ENCODE data around the gene TNFAIP6. TPM values are rescaled to one million over a fixed set of nuclear protein-coding genes. Genes with fewer than 3 reads are reported as not detected.

The TNFAIP6 gene
- polyA plus RNA-seq, 4 donors: 1.6 to 2.3 (median 1.8) TPM

DNA sequence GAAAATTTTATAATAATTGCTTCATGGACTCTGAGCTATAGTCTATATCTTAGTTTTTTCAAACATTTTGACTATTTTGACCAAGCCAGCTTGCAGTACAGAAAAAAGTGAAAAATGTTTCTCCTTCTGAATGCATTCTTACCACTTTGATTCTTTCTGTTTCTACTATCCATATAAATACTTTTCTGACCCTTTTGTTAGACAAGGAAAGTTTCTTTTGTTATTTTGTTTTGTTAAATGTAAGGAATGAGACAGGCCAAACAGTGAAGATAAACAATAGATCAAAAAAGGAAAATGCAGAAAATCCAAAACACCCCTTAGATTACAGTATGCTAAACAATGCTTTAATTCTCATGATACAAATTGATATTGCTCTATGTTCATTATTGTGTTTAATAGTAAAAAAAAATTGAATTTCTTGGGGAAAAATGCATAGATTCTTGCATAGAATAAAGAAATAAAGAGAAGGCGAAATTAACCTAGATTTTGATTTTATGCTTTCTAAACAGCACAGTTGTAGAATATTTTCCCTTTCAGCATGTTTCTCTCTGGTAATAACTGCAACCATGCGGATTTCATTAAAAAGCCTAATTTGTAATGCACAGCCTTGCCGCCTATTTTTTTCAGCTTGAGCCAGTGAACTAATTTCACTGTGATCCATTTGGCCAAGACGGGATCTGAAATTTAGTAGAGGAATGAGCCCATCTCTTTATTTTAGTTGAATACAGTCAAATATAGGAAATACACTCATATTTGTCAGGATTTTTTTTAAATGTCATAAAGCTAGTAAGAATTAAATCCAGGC is 976 bp downstream of the TNFAIP6 start:
- no peak for DNase-seq (ENCODE audit: low read depth in 4 of 4, low spot score in 3 of 4)

DNA sequence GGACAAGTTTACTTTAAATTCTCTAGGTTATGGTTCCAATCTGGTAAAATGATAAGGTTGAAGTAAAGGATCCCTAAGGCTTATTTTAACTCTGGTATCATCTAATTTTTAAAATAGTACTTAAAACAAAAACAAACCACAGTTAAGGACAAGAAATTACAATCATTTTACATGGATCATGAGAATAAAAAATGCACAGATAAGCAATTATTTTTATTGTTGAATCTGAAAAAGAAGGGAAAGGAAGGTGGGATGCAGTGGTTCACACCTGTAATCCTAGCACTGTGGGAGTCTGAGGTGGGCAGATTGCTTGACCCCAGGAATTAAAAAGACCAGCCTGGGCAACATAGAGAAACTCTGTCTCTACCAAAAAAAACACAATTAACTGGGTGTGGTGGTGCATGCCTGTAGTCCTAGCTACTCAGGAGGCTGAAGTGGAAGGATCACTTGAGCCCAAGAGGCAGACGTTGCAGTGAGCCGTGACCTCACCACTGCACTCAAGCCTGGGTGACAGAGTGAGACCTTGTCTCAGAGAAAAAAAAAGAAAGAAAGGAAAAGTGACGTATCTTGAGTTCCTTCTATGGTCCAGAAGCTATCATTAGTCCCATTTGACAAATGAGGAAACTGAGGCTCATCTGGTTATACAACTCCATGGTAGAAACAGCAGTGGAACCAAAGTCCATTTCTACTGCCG is 2.5 kb downstream of the TNFAIP6 start:
- DNase-seq (ENCODE audit: low read depth in 4 of 4, low spot score in 3 of 4): no peak

DNA sequence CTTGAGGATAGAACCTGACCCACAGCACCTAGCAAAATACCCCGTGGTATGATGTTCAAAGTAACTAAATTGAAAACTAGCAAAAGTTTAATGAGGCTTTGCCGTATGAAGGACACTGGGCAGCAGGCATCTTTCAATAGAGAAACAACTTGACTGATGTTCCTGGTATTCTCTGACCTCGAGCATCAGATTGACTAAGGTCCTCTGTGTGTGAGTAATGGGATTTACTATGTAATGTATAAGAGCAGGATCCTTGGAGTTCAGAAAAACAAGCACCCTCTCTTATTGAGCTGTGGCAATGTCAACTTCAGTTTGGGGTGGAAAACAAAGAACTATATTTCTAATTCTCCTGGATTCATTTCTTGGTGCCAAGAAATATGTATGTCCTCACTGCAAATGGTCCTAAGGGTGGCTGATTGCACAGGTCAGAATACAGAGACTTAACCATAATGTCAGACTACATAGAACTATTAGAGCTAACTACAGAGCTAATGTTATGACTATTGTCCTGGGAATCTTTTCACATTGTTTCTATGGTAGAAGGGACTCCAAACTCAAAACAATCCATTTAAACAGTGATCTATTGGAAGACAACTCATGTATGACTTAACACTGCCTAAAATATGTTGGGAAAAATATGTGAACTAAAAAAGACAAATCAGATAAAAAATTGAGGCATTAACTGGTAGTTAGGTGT is 4.4 kb downstream of the TNFAIP6 start:
- DNase-seq (ENCODE audit: low read depth in 4 of 4, low spot score in 3 of 4): no peak

DNA sequence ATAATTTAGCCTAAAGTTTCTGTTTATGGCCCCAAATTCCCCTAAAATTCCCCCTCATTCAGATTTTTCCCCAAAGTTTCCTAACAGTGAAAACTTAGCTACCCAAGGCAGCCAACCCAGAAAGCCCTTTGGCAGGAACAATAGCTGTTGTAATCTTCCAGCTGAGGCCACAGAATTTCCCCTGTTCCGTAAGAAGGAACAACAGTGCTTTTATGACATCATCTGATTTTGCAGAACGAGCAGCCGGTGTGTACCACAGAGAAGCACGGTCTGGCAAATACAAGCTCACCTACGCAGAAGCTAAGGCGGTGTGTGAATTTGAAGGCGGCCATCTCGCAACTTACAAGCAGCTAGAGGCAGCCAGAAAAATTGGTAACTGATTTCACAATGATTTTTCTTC is 6.3 kb downstream of the TNFAIP6 start:
- no peak for DNase-seq (ENCODE audit: low read depth in 4 of 4, low spot score in 3 of 4)

DNA sequence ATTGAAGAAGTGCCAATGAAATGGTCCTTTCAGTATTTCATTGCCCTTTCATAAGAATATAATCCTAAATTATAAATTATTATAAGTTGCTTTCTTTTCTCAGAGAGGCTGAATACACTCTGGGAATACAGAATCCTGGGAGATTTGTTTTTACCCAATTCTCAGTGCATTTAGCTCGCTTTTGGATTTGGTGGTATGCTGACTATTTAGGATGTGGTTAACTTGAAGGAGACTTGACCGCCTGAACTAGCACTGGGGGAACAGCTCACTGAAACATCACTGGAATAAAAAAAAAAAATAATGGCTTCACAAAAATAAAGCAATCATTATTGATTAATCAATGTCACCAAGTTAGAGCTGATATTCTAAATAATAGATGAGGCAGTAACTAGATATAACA is 10.2 kb downstream of the TNFAIP6 start:
- no peak for DNase-seq (ENCODE audit: low read depth in 4 of 4, low spot score in 3 of 4)

DNA sequence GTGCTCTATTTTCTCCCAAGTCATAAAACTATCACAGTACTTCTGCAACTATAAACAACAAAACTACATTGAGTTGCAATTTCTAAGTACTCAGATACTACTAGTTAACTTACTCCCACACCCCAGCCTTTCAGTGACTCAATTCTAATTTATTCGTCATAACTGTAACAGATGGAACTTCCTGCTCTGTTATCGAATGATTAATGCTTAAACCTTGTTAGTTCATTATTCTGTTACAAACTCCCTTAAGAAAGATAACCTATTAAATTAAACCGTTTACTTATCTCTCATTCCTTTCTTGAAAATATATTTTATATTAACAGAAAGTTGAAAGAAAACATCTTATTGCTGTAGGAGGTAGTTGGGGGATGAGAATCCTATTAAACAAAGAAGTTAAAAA is 17.0 kb downstream of the TNFAIP6 start:
- peak in 3 of 4 donors; percentile 8 to 46 (median 28) for DNase-seq (ENCODE audit: low read depth in 4 of 4, low spot score in 3 of 4)

DNA sequence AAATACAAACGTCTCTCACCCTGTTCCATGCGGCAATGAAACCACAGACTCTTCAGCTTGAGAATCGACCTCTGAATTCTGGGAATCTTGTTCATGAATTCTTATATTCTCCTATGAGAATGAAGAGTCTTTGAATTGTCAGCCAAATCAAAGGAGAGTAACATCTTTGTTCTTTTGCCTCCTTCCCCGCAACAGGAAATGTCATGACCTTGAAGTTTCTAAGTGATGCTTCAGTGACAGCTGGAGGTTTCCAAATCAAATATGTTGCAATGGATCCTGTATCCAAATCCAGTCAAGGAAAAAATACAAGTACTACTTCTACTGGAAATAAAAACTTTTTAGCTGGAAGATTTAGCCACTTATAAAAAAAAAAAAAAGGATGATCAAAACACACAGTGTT is 21.8 kb downstream of the TNFAIP6 start:
- no peak for DNase-seq (ENCODE audit: low read depth in 4 of 4, low spot score in 3 of 4)

DNA sequence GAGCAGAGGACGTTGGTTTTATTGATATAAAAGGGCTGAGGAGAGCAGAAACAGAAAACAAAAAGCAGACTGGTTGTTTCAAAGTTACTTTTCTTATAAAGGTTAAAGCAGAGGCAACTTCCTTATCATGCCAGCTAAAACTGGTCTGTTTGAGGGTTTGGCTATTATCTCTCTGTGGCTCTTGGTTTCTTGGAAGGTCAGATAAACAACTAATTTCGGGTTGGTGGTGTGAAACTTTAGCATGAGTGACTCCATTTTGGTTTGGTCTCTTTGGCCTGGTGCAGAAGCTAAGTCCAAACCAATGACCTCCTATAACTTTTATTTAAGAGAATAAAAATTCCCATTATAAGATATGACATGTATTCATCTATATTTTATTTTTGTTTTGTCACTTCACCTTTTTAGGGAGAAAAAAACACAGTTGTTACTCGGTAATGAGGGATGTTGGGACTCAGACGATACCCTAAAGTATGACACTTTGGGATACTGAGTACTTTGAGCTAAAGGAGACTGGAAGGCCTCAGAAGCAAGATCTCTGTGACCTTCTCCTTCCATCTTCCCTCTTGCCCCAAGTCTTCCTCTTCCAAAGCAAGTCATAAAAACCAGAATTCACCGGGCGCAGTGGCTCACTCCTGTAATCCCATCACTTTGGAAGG is 23.3 kb downstream of the TNFAIP6 start:
- DNase-seq (ENCODE audit: low read depth in 4 of 4, low spot score in 3 of 4): no peak

DNA sequence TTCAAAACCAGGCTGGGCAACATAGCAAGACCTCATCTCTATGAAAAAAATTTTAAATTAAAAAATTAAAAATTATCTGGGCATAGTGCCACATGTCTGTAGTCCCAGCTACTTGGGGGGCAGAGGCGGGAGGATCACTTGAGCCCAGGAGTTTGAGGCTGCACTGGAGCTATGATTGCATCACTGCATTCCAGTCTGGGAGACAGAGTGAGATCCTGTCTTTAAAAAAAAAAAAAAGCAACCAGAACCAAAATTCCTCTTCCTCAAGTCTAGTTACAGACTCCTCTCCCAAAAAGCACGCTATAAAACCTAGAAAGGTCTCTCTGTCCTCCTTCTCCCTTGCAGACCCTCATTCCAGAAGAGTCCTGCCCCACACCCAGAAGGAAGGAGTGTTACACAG is 23.9 kb downstream of the TNFAIP6 start:
- DNase-seq (ENCODE audit: low read depth in 4 of 4, low spot score in 3 of 4): no peak

DNA sequence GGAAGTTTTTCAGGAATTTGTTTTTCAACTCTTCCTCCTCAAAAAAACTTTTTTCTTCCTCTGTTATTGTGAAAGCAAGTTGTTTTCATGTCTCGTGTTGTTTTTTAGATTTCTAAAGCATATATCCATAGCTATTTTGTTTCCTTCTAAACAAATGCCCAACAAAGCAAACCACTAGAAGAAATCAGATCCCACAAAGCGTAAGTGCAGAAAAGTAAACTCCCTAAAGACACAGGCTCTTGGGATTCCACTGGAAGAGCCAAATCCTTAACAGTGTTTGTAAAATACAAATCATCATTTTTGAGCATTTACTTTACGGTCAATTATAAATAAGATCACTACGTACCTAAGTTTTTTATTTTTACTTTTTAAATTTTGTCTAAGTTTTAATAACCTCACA is 30.6 kb downstream of the TNFAIP6 start:
- no peak for DNase-seq (ENCODE audit: low read depth in 4 of 4, low spot score in 3 of 4)

DNA sequence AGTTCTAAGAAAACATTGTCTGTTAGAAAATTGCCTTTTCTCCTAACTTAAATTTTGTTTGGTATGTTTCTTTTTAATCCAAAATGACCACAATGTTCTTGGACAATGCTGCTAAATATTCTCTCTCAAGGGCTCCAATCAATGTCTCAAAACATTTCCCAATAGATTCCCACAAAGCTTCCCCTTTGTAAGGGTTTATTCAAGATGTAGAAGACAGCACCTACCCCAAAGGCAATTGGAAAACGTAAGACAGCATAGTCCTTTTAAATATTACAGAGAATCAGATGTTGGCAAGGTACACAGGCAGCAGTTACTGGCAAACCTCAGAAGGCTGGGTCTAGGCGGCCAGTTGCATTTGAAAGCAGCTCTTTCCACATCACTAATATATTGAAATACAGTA is 34.0 kb downstream of the TNFAIP6 start:
- no peak for DNase-seq (ENCODE audit: low read depth in 4 of 4, low spot score in 3 of 4)

DNA sequence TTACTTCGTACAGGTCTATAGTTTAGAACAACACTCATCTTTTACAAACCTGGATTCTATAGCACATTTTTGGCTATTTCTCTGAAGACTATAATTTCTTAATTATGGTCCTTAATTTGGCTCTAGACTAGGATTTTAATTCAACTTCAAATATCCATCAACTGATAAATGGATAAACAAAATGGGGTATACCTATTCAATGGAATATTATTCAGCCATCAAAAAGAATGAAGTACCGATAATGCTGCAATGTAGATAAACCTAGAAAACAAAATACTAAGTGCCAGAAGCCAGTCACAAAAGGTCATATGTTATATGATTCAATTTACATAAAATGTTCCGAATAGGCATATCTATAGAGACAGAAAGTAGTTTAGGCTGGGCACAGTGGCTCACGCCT is 37.1 kb downstream of the TNFAIP6 start:
- no peak for DNase-seq (ENCODE audit: low read depth in 4 of 4, low spot score in 3 of 4)

DNA sequence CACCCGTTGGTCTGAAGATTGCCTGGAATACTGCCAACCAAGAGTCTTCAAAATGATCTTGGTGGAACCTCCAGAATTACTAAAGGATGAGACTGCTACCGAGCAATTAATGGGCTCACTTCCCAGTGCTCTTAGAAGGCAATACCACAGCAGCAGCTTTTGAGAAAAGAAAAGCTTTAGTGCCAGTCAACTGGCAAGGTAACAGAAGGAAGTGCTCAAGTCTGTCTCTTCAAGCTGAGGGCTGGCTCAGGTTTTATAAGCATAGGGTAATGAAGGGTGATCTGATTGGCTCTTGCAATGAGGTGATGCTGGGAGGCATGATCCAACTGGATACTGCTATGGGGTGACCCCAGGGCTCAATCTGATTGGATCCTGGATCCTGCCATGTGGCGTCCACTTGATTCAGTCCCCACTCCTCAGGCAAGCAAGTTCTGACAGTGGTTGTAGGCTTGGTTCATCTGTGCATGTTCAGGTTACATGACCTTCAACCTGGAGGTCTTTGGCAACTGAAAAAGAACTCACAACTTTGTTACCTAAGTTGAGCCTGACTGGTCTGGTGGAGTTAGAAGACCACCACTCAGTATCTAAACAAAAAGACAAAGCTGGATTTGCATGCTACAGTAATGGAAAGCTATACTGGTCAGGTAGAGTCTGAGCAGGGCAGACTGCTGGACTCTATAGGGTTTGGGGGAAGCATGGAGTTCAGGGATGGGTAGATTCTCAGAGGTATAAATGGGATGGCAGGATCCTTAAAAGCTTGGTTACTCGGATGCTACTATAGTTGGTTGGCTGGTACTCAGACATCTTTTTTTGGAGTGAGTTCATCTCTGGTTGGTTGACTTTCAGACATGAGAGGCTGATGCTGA is 38.4 kb downstream of the TNFAIP6 start:
- no peak for DNase-seq (ENCODE audit: low read depth in 4 of 4, low spot score in 3 of 4)

DNA sequence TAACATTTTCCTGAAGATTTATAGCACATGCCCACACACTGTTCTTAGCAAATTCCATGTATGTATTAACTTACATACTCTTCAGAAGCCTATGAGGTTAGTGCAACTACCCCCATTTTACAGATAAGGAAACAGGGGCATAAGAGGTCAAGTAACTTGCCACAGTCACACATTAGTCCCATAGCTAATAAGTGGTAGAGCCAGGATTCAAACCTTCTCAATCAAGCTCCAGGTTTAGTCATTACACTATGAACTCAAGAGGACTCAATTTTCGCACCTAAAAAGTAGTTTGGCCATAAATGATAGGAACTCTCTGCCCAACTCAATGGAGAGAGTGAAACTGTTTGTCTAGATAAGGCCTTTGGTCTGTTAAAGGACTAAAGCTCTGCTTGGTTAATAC is 42.6 kb downstream of the TNFAIP6 start:
- DNase-seq (ENCODE audit: low read depth in 4 of 4, low spot score in 3 of 4): no peak

DNA sequence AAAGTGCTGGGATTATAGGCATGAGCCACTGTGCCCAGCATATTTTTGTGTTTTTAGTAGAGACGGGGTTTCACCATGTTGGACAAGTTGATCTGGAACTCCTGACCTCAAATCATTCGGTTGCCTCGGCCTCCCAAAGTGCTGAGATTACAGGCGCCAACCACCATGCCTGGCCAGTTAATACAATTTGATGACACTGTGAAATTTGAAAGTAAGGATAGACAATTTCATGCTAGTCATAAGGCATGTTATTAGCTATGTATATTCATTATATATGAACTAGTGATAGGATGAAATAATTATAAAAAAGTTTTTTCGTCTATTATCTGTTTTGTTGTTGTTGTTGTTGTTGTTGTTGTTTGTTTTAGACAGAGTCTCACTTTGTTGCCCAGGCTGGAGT is 43.8 kb downstream of the TNFAIP6 start:
- DNase-seq (ENCODE audit: low read depth in 4 of 4, low spot score in 3 of 4): no peak

DNA sequence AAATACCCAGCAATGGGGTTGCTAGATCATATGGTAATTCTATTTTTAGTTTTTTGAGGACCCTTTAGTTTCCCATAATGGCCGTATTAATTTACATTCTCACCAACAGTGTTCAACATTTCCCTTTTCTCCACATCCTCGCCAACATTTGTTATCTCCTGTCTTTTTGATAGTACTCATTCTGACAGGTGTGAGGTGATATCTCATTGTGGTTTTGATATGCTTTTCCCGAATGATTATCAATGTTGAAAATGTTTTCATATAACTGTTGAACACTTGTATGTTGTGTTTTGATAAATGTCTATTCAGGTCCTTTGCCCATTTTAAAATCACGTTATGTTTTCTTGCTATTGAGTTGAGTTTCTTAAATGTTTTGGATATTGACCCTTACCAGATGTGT is 46.5 kb downstream of the TNFAIP6 start:
- no peak for DNase-seq (ENCODE audit: low read depth in 4 of 4, low spot score in 3 of 4)

DNA sequence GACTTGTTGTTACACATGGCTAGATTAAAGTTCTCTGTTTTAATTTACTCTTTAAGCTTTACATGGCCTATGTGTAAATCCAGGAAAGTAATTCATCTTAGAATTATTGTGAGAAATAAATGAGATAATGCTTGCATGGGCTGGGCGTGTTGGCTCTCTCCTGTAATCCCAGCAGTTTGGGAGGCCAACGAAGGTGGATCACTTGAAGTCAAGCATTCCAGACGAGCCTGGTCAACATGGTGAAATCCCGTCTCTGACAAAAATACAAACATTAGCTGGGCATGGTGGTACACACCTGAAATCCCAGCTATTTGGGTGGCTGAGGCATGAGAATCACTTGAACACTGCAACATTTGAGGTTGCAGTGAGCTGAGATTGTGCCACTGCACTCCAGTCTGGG is 48.0 kb downstream of the TNFAIP6 start:
- DNase-seq (ENCODE audit: low read depth in 4 of 4, low spot score in 3 of 4): no peak

DNA sequence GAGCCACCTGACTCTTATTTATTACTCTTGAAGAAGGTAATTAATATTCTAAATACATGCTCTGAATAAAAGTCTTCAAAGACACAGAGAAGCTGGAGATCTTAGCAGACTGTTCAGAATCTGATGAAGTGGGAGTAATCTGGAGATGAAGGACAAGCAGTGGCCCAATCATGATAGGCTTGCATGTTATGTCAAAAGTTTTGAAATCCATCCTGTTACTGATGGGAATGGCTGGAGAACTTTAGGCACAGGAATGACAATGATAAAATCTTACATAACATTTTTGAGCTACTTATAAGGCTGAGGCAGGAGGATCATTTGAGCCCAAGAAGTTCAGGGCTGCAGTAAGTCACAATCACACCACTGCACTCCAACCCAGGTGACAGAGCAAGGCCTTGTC is 49.9 kb downstream of the TNFAIP6 start:
- DNase-seq (ENCODE audit: low read depth in 4 of 4, low spot score in 3 of 4): no peak

DNA sequence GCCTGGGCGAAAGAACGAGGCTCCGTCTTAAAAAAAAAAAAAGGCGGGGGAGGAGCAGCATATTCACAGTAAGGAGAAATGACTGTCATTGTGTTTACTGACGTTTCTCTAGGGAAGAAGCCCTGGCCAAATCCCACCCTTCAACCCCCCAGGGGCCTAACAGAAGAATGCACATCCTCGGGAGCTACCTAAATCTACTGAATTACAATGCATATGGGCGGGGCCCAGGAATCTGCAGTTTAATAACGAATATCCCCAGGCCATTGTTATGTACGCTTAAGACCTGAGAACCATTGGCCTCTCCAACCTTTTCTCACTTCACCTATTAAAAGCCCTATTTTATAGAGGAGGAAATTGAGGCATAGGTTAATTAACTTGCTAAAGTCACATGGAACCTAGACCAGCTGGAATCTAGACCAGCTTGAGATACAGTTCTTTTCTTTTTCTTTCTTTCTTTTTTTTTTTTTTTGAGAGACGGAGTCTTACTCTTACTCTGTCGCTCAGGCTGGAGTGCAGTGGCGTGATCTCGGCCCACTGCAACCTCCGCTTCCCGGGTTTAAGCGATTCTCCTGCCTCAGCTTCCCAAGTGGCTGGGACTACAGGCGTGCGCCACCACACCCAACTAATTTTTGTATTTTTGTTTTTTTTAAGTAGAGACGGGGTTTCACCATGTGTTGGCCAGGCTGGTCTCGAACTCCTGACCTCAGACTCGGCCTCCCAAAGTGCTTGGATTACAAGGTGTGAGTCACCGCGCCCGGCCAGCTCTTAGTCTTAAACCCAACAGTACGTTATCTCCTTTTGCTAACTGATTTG is 51.6 kb downstream of the TNFAIP6 start:
- no peak for DNase-seq (ENCODE audit: low read depth in 4 of 4, low spot score in 3 of 4)
